HG02884 (cell line): ENCODE measurements around the gene SRD5A3.

Experiments
- ATAC-seq: cut with Tn5 transposase; IDR thresholded peaks from one replicate; pipeline ENCODE4 v1.9.1; 2021; ENCODE audit warnings: mild to moderate bottlenecking, moderate library complexity; ENCODE audit not compliant: unreplicated experiment

Gene SRD5A3

DNA sequence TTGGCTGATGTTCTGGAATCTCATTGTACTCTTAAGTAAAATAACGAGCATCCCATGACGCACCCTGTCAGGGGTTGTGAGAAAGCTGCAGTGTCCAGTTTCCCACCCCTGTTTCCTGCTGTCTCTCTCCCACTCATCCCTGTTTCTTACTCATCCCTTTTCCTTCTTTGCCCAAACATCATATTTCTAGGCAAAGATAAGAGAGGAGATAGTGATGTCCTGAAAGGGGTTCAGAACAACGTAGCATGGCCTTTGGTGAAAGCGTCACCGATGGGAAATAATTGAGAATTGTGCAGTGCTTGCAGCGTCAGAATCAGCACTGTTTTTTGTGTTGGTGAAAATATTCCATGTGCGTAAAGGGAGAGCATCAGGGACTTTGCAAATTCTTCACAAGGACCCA, 26.2 kb downstream of the SRD5A3 start:
- no peak for ATAC-seq

GRCh38 chr4:55373461-55373860, 27.4 kb downstream of the SRD5A3 start:
- no peak for ATAC-seq

DNA sequence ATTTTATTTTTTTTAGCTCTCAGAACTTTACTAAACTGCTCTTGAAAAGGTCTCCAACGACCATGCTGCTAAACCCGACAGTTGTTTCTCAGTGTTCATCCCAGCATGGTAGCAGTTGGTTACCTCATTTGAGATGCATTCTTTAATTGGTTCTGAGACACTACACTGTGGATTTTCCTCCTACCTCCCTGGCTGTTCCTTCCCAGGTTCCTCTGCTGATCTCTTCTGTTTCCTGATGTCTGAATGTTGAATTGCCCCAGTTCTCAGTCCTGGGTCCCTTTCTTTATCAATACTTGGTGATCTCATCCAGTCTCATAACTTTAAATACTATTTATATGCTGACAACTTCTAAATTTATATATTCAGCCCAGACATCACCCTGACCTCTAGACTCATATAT, 30.7 kb downstream of the SRD5A3 start:
- ATAC-seq, result no peak

GRCh38 chr4:55378617-55379467, 32.8 kb downstream of the SRD5A3 start:
- no peak for ATAC-seq

DNA sequence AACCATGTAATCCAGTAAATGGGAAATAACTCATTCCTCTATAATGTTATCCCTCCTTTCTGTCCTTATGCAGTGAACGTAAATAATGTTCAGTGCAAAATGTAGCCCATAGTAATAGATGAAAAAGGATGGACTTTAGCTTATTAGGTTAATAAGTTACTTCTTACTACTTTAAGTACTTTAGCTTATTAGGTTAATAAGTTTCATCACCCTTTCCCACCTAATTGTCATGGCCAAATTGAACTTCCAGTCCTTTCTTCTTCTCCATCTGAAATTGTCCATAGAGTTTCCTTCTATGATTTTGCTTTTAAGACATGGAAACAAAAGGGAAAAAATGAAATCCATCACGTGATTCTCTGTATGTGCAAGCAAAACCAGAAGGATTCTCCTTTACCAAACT, 34.5 kb downstream of the SRD5A3 start:
- ATAC-seq, result no peak

DNA sequence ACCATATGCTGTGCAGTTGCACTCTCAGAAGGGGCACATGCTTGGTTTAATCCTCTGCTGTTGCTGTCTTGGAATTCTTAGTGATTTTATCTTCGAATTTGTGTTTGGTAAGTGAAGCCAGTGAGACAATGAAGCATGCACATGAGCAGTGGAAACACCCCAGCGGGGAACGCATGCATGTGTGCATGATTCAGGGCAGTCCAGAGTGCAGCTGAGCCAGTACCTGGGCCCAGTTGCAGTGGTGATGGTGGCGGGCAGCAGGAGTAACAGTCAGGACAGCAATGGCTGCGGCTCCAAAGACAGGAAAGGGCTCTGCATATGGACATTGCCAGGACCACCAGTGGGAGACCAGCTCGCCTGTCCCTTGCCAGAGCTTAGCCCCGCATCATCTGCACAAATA, 35.5 kb downstream of the SRD5A3 start:
- no peak for ATAC-seq

DNA sequence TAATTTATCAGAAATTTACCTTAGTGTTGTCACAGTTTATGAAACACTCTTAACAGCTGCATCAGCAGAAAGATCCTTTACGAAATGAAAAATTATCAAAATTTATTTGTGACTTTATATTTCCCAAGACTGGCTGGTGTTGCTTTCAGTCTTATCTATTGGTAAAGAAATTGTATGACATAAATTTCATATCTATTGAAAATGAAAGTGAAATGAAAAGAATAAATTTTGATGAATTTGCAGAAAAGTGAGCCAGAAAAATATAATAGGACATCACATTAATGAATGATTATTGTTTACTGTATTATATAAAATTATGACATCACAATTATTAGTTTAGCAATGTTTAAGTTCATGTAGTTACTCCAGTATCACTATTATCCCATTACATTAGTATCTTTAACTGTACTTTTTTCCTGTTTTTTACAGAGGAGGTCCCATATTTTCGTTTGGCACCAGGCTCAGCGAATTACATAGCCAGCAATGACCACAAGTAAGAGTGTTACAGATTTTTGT, 36.5 kb downstream of the SRD5A3 start:
- ATAC-seq, result no peak

DNA sequence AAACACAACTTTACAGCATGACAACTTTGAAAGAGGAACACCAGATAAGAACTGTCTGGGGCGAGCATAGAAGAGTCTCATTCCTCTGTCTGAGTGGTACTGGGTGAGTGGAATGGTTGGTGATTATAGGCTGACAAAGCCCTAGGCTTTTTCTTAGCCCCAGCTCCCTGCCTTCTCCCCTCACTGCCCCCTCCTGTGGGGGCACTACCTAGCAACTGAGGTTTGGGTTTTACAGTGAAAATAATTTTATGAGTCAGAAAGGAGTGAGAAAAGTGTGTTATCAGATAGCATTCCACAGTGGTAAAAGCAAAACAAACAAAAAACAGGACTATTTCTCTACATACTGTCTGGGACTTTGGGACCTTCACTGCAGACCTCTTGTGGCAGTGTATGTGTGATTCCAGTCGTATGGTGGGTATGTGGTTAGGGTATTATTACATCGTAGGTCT, 39.2 kb downstream of the SRD5A3 start:
- no peak for ATAC-seq

GRCh38 chr4:55386073-55386472, 40.0 kb downstream of the SRD5A3 start:
- ATAC-seq, result peak; percentile 87

DNA sequence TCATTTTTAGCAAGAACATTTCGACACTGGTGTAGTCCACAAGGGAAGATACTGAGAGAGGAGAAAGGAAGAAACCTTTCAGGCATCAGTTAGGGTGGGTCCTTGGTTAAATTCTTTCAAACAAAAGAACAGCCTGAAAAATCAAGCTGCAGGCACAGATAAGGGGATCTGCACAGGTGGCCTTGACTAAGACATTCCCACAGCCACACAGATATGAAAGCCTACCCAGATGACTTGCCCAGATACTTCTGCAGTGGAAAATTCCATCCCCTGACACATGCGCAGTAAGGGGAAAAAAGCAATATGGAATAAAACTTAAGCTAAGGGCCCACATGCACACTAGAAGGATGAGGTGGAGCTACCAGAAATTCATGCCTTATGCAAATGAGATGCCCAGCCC, 40.8 kb downstream of the SRD5A3 start:
- ATAC-seq, result no peak

DNA sequence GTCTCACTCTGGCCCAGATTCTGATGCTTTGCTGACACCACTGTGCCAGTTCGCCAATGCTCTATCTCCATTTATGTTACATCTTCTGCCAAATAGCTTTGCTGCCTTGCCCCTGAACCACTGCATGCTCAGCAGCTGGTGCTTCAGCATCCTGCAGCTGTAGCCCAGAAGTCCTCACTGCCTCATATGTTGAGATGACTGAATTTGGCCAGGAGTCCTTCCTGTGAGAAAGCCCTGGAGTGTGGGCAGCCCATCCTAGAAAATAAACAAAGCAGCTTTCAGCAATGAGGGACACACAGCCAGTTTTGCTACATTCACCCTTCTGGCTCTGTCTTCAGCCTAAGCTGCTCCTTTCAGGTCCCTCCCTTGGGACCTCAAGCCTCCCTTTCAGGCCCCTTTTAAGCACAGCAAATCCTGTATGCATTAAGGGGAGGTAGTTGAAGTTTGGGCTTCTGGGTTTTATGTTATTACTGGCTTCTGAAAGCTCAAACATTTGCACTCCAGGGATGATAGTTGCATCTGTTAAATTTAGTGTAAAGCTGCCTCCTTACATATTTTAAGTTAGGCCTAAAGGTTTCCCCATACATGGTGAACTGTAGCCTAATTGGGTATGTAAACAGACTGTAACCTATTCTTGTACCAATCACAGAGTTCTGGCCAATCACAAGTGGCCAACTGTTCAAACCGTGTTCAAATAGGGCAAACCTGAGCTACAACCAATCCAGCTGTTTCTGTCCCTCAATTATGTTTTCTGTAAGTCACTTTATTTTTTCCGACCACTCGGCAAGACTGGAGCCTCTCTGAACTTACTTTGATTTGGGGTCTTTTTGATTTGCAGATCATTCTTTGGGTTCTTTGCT, 47.6 kb downstream of the SRD5A3 start:
- no peak for ATAC-seq

DNA sequence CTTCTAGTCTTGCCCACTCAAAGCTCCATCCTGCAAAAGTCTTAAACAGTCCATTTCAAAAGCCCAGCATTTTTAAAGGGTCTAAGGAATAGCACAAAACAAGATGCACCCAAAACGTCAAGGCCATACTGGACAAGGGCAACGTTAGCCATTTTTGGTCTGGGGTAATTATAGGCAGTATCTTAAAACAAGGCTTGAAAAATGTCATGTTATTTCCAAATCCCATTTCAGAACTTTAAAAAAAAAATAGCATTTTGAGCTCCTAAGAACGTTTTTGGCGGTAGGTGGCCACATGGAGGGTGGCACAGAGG, 49.1 kb downstream of the SRD5A3 start:
- no peak for ATAC-seq

DNA sequence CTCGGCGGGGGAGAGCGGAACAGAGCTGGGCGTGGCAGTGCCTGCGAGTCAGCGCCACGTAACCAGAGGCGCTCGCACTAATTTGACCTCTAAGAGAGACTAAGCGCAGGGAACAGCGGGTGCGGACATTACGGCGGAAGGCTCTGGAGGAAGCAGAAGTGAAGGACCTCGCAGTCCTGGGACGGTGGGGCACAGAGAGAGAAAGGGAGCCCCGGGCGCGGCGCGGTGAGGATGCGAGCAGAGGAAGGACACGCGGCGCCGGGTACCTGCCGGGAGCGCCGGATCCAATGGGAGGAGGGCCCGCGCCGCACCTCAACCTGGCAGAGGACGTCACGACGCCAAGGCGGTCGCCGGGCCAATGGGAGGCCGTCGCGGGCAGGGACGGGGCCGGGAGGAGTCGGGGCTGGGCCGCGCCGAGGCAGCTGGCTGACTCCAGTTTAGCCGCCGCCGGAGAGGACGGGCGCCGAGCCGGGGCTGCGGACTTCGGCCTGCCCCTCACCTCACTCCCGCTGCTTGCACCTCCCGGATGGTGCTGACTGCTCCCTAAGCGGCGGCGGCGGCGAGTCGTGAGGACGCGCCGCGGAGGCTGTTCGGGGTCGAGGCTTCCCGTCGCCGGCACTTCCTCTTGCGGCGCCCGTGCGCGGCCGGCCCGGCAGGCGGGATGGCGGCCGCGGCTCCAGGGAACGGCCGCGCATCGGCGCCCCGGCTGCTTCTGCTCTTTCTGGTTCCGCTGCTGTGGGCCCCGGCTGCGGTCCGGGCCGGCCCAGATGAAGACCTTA, 49.7 kb downstream of the SRD5A3 start, which contains the start of gene TMEM165:
TSS of gene TMEM165 (plus strand) at position 429 of the 779 bp plus-strand sequence. CDS start at position 662, 233 bp downstream.
- peak; percentile 93 for ATAC-seq

GRCh38 chr4:55396308-55397125, 50.5 kb downstream of the SRD5A3 start:
- peak; percentile 21 for ATAC-seq

DNA sequence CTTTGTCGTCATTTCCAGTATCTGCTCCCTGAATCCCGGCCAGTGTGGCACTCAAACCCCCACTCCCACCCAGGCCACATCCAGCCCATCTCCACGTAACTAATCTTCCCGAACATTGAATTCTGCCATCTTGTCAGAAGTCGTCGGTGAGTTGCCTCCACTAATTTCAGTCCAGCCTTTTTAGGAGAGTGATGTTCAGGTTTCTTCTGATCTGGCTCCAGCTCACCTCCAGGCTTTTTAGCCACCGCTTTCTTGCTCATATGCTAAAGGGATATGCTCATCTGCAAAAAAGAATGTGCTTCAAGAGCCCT, 51.0 kb downstream of the SRD5A3 start:
- no peak for ATAC-seq

GRCh38 chr4:55397520-55398321, 51.7 kb downstream of the SRD5A3 start:
- ATAC-seq, result no peak

DNA sequence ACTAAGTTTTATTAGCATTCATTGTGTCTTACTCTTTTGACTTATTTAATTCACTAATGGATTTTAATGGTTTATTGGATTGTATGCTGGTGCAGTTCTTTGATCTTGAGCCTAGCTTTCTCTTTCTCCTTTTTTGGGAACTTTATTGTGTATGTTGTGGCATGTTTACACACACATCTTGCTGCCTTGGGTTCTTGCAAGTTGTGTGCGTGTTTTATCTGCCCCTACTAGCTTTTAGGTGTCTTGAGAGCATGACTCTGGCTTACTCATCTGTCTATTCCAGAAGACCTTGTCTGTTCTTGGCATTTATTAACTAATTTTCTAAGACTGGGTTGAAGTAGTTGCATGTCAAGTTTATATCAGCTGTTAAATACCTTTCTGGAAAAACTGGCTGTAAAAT, 52.4 kb downstream of the SRD5A3 start:
- ATAC-seq, result no peak

DNA sequence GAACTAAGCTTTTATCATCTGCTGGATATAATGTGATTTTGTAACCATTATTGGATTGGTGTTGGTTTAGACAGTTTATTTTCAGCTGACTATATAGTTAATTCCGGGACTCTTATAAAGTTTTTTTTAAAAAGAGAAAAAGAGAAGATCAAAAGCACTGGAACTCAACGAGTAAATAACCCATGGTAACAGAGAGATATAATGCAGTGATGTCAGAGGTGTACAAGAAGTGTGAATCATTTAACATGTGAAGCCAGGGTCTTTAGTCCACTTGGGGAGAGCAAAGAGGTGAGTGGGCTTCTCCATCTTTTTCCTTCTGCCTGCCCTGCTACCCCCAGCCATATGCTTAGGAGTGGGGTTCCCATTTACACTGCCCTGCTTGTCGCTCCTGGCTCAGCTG, 52.9 kb downstream of the SRD5A3 start:
- ATAC-seq, result no peak

DNA sequence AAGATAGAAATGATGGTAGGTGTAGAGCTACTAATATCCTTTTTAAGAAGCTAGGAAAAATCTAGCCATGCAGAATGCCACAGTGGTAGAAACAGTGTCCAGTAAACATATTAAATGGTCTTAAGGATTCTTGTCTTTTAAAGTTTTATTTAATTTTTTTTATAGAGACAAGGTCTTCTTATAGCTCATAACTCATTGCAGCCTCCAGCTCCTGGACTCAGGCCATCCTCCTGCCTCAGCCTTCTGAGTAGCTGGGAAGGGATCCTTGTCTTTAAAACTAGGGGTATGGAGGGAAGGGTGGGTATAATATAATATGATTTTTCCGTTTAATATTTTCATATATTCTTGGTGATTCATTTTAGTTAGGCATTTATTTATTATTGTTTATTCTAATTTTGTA, 53.5 kb downstream of the SRD5A3 start:
- ATAC-seq, result no peak

GRCh38 chr4:55405073-55405472, 59.0 kb downstream of the SRD5A3 start:
- no peak for ATAC-seq
